WTC11 (cell line): ENCODE data around the gene RFTN1. TPM values are rescaled to one million over a fixed set of nuclear protein-coding genes. Genes with fewer than 3 reads are reported as not detected.

Experiments
- ATAC-seq: fragments of 200-7000 bp; cut with Tn5 transposase; 2 replicates; pipeline ENCODE4 v1.10.0; 2021; ENCODE audit warnings: mild to moderate bottlenecking, moderate library complexity
- CTCF ChIA-PET: fragments of 300-600 bp; sonication (Branson Sonifier 250); formaldehyde crosslinking; loops from one replicate; lab custom pipeline; 2021; ENCODE audit warnings: antibody characterized with exemption; lab: Charles Lee
- POLR2A ChIA-PET: fragments of 350-600 bp; sonication (Branson Sonifier 250); formaldehyde crosslinking; loops from one replicate; lab custom pipeline; 2021; ENCODE audit warnings: antibody characterized with exemption; lab: Charles Lee
- DNase-seq: peaks from one replicate; pipeline ENCODE4 v3.0.0; 2021; ENCODE audit warnings: low spot score
- H3K27ac Mint-ChIP-seq: 2 replicates; pipeline ENCODE4 v1.8.0; 2021; ENCODE audit warnings: mixed read lengths
- H3K27me3 Mint-ChIP-seq: 2 replicates; pipeline ENCODE4 v1.8.0; 2021; ENCODE audit warnings: low read depth, mild to moderate bottlenecking, moderate library complexity, mixed read lengths
- H3K36me3 Mint-ChIP-seq: 2 replicates; pipeline ENCODE4 v1.8.0; 2021; ENCODE audit warnings: mixed read lengths
- H3K4me1 Mint-ChIP-seq: 2 replicates; pipeline ENCODE4 v1.8.0; 2022; ENCODE audit warnings: mixed read lengths
- H3K4me3 Mint-ChIP-seq: 2 replicates; pipeline ENCODE4 v1.8.0; 2021; ENCODE audit warnings: mild to moderate bottlenecking, moderate library complexity, mixed read lengths
- H3K9me3 Mint-ChIP-seq: 2 replicates; pipeline ENCODE4 v1.8.0; 2021; ENCODE audit warnings: mixed read lengths
- CBFB ChIP-seq: sonication (generic); formaldehyde crosslinking; IDR thresholded peaks from 2 replicates; pipeline ENCODE4 v1.8.1; 2022; ENCODE audit warnings: mild to moderate bottlenecking, low read depth, missing genetic modification reagents
- CDX4 ChIP-seq: fragments of 250-450 bp; sonication (Bioruptor Pico); IDR thresholded peaks from 2 replicates; pipeline ENCODE4 v1.9.0; 2021; ENCODE audit warnings: moderate library complexity, mild to moderate bottlenecking, inconsistent platforms, borderline replicate concordance
- CREM ChIP-seq: sonication (generic); formaldehyde crosslinking; IDR thresholded peaks from 2 replicates; pipeline ENCODE4 v1.8.1; 2022; ENCODE audit warnings: mild to moderate bottlenecking, missing genetic modification reagents, moderate library complexity
- E2F4 ChIP-seq: sonication (generic); formaldehyde crosslinking; IDR thresholded peaks from 2 replicates; pipeline ENCODE4 v1.8.1; 2022; ENCODE audit warnings: low read depth, mild to moderate bottlenecking, moderate library complexity, missing genetic modification reagents, borderline replicate concordance
- E2F5 ChIP-seq: sonication (generic); formaldehyde crosslinking; IDR thresholded peaks from 2 replicates; pipeline ENCODE4 v1.8.1; 2022; ENCODE audit warnings: mild to moderate bottlenecking, moderate library complexity, missing genetic modification reagents
- ELF4 ChIP-seq: sonication (generic); formaldehyde crosslinking; IDR thresholded peaks from 2 replicates; pipeline ENCODE4 v1.8.1; 2022; ENCODE audit warnings: low read depth, mild to moderate bottlenecking, moderate library complexity, missing genetic modification reagents
- ERG ChIP-seq: fragments of 250-450 bp; sonication (Bioruptor Pico); IDR thresholded peaks from 2 replicates; pipeline ENCODE4 v1.8.0; 2021; ENCODE audit warnings: mild to moderate bottlenecking
- ESRRA ChIP-seq: sonication (generic); formaldehyde crosslinking; IDR thresholded peaks from 2 replicates; pipeline ENCODE4 v1.8.1; 2022; ENCODE audit warnings: mild to moderate bottlenecking, missing genetic modification reagents, borderline replicate concordance
- HMGXB4 ChIP-seq: sonication (generic); formaldehyde crosslinking; IDR thresholded peaks from 2 replicates; pipeline ENCODE4 v1.8.1; 2023; ENCODE audit warnings: mild to moderate bottlenecking, moderate library complexity, missing genetic modification reagents
- IRF2 ChIP-seq: sonication (generic); formaldehyde crosslinking; IDR thresholded peaks from 2 replicates; pipeline ENCODE4 v1.8.0; 2022; ENCODE audit warnings: low read depth, missing genetic modification reagents, borderline replicate concordance
- NFATC4 ChIP-seq: fragments of 250-450 bp; sonication (Bioruptor Pico); IDR thresholded peaks from 2 replicates; pipeline ENCODE4 v1.9.0; 2021; ENCODE audit warnings: mild to moderate bottlenecking
- SMAD3 ChIP-seq: sonication (generic); formaldehyde crosslinking; IDR thresholded peaks from 2 replicates; pipeline ENCODE4 v1.8.0; 2022; ENCODE audit warnings: missing genetic modification reagents, mild to moderate bottlenecking, borderline replicate concordance
- ZBTB43 ChIP-seq: sonication (generic); formaldehyde crosslinking; IDR thresholded peaks from 2 replicates; pipeline ENCODE4 v1.8.1; 2023; ENCODE audit warnings: mild to moderate bottlenecking, missing genetic modification reagents
- ZNF219 ChIP-seq: sonication (generic); formaldehyde crosslinking; IDR thresholded peaks from 2 replicates; pipeline ENCODE4 v1.8.0; 2023; ENCODE audit warnings: missing genetic modification reagents, mild to moderate bottlenecking, borderline replicate concordance
- ZNF281 ChIP-seq: sonication (generic); formaldehyde crosslinking; IDR thresholded peaks from 2 replicates; pipeline ENCODE4 v1.8.0; 2023; ENCODE audit warnings: mild to moderate bottlenecking, missing genetic modification reagents
- ZNF423 ChIP-seq: fragments of 250-450 bp; sonication (Bioruptor Pico); IDR thresholded peaks from 2 replicates; pipeline ENCODE4 v2.1.2; 2022; ENCODE audit warnings: mild to moderate bottlenecking, moderate library complexity
- ZNF532 ChIP-seq: fragments of 250-450 bp; sonication (Bioruptor Pico); IDR thresholded peaks from 2 replicates; pipeline ENCODE4 v1.9.0; 2021; ENCODE audit warnings: mild to moderate bottlenecking, borderline replicate concordance
- ZNF671 ChIP-seq: fragments of 250-450 bp; sonication (Bioruptor Pico); IDR thresholded peaks from 2 replicates; pipeline ENCODE4 v1.8.0; 2021; ENCODE audit warnings: mild to moderate bottlenecking
- total RNA-seq: library from RNA; stranded (reverse); gene quantifications from 3 replicates; pipeline ENCODE4 v1.2.3, GENCODE V29; 2021

Gene RFTN1
- total RNA-seq, 1 experiment from 2014 or later, result 3.8 TPM

- TF ChIP-seq HMGXB4 (CRISPR knock-in tag) (no peak), ZNF281 (CRISPR knock-in tag) (no peak), CREM (CRISPR knock-in tag) (no peak), CDX4 (no peak), SMAD3 (CRISPR knock-in tag) (no peak)
Measured at GRCh38 chr3:16474920-16475319, 38.6 kb downstream of the RFTN1 start (continued).

GRCh38 chr3:16474216-16474615 lies 39.3 kb downstream of the RFTN1 start:
- Mint-ChIP-seq H3K4me1 (peaks cover 8% of the 10 kb centered on the region), H3K27ac (no peak overlapping the region), H3K36me3 (peaks cover 11% of the 10 kb centered on the region), H3K27me3 (peaks cover 62% of the 10 kb centered on the region), H3K4me3 (no peak overlapping the region), H3K9me3 (peaks cover 39% of the 10 kb centered on the region)
- no peak for ATAC-seq
- TF ChIP-seq ZBTB43 (CRISPR knock-in tag) (no peak), E2F5 (CRISPR knock-in tag) (no peak), E2F4 (no peak)
- DNase-seq, result no peak
- CTCF ChIA-PET, result no interaction called here
- POLR2A ChIA-PET, result no interaction called here

- ATAC-seq (no peak), DNase-seq (no peak)
- Mint-ChIP-seq H3K27ac (no peak overlapping the region), H3K27me3 (peaks cover 47% of the 10 kb centered on the region), H3K4me1 (peaks cover 15% of the 10 kb centered on the region), H3K4me3 (no peak overlapping the region), H3K36me3 (peaks cover 11% of the 10 kb centered on the region), H3K9me3 (peaks cover 28% of the 10 kb centered on the region)
- ChIA-PET POLR2A (no interaction called here), CTCF (no interaction called here)
- TF ChIP-seq ESRRA, result no peak
- TF ChIP-seq E2F5 (CRISPR knock-in tag), result no peak
- no peak for TF ChIP-seq ZNF219 (CRISPR knock-in tag)
- TF ChIP-seq ZNF423 (CRISPR knock-in tag), result no peak
- no peak for TF ChIP-seq ZNF671
- TF ChIP-seq ERG (CRISPR knock-in tag), result no peak
- no peak for TF ChIP-seq ZNF532 (CRISPR knock-in tag)
- TF ChIP-seq IRF2 (CRISPR knock-in tag), result no peak
- TF ChIP-seq NFATC4 (CRISPR knock-in tag), result no peak
- TF ChIP-seq CBFB (CRISPR knock-in tag), result no peak
- TF ChIP-seq ELF4 (CRISPR knock-in tag), result no peak
Measured at GRCh38 chr3:16472593-16472992, 40.9 kb downstream of the RFTN1 start.
